ENCODE results near the gene KLHL29.

GRCh38 chr2:23456881-23457760 lies 72.1 kb downstream of the KLHL29 start:
- TF ChIP-seq TAF1 (IDR thresholded peaks at IDR 0.05; ENCODE audit: borderline replicate concordance, low read depth, low read length), result no peak
- no peak for TF ChIP-seq POLR2A (IDR thresholded peaks at IDR 0.05; ENCODE audit: low read depth, low read length)
